ENCODE data around the gene TNK2.

- TF ChIP-seq POLR2A (IDR thresholded peaks at IDR 0.05), result no peak
- TF ChIP-seq CTCF (IDR thresholded peaks at IDR 0.05), result no peak
Observed at GRCh38 chr3:195956577-195956976, 48.2 kb upstream of the TNK2 start.

All from thyroid gland (tissue), 4 donors.